ENCODE data around the gene ZDHHC13. TPM values are rescaled to one million over a fixed set of nuclear protein-coding genes. Genes with fewer than 3 reads are reported as not detected.

ZDHHC13 gene
- total and polyA plus RNA-seq, 2 of the 8 experiments (the other 6 are each of a cell fraction or from before 2014, with no cell fraction given) = 22.4 to 24.1 TPM

DNA sequence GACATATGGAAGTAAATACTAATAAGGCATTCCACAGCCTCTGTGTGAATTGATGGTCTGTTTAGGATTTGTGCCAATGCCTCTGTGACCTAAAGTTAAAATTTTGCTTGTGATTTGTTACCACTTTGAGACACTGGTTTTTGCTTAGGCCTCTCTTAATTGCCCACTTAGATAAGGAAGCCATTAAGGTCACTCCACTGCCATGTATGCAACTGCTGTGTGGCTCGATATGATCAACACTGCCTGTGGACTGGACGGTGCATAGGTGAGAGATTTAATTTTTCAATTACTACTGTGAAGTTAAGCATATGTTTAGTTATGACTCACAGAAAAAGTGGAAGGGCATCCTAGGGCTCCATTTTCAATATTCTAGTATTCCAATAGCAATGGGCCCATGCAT lies 47.9 kb downstream of the ZDHHC13 start (continued):
- TF ChIP-seq, protein P1, sequence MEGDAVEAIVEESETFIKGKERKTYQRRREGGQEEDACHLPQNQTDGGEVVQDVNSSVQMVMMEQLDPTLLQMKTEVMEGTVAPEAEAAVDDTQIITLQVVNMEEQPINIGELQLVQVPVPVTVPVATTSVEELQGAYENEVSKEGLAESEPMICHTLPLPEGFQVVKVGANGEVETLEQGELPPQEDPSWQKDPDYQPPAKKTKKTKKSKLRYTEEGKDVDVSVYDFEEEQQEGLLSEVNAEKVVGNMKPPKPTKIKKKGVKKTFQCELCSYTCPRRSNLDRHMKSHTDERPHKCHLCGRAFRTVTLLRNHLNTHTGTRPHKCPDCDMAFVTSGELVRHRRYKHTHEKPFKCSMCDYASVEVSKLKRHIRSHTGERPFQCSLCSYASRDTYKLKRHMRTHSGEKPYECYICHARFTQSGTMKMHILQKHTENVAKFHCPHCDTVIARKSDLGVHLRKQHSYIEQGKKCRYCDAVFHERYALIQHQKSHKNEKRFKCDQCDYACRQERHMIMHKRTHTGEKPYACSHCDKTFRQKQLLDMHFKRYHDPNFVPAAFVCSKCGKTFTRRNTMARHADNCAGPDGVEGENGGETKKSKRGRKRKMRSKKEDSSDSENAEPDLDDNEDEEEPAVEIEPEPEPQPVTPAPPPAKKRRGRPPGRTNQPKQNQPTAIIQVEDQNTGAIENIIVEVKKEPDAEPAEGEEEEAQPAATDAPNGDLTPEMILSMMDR (IDR thresholded peaks at IDR 0.05; ENCODE audit: control extremely low read depth in 1 of 3, insufficient read depth in 1 of 3, low read depth in 1 of 3, low read length in 3 of 3) = no peak
- TF ChIP-seq YY1 (IDR thresholded peaks at IDR 0.05; ENCODE audit: low read depth, low read length) = no peak
- no peak for TF ChIP-seq SP1 (IDR thresholded peaks at IDR 0.05; ENCODE audit: low read depth, low read length)
- TF ChIP-seq SIRT6 (IDR thresholded peaks at IDR 0.05; ENCODE audit: low read length) = no peak
- TF ChIP-seq, protein P2, sequence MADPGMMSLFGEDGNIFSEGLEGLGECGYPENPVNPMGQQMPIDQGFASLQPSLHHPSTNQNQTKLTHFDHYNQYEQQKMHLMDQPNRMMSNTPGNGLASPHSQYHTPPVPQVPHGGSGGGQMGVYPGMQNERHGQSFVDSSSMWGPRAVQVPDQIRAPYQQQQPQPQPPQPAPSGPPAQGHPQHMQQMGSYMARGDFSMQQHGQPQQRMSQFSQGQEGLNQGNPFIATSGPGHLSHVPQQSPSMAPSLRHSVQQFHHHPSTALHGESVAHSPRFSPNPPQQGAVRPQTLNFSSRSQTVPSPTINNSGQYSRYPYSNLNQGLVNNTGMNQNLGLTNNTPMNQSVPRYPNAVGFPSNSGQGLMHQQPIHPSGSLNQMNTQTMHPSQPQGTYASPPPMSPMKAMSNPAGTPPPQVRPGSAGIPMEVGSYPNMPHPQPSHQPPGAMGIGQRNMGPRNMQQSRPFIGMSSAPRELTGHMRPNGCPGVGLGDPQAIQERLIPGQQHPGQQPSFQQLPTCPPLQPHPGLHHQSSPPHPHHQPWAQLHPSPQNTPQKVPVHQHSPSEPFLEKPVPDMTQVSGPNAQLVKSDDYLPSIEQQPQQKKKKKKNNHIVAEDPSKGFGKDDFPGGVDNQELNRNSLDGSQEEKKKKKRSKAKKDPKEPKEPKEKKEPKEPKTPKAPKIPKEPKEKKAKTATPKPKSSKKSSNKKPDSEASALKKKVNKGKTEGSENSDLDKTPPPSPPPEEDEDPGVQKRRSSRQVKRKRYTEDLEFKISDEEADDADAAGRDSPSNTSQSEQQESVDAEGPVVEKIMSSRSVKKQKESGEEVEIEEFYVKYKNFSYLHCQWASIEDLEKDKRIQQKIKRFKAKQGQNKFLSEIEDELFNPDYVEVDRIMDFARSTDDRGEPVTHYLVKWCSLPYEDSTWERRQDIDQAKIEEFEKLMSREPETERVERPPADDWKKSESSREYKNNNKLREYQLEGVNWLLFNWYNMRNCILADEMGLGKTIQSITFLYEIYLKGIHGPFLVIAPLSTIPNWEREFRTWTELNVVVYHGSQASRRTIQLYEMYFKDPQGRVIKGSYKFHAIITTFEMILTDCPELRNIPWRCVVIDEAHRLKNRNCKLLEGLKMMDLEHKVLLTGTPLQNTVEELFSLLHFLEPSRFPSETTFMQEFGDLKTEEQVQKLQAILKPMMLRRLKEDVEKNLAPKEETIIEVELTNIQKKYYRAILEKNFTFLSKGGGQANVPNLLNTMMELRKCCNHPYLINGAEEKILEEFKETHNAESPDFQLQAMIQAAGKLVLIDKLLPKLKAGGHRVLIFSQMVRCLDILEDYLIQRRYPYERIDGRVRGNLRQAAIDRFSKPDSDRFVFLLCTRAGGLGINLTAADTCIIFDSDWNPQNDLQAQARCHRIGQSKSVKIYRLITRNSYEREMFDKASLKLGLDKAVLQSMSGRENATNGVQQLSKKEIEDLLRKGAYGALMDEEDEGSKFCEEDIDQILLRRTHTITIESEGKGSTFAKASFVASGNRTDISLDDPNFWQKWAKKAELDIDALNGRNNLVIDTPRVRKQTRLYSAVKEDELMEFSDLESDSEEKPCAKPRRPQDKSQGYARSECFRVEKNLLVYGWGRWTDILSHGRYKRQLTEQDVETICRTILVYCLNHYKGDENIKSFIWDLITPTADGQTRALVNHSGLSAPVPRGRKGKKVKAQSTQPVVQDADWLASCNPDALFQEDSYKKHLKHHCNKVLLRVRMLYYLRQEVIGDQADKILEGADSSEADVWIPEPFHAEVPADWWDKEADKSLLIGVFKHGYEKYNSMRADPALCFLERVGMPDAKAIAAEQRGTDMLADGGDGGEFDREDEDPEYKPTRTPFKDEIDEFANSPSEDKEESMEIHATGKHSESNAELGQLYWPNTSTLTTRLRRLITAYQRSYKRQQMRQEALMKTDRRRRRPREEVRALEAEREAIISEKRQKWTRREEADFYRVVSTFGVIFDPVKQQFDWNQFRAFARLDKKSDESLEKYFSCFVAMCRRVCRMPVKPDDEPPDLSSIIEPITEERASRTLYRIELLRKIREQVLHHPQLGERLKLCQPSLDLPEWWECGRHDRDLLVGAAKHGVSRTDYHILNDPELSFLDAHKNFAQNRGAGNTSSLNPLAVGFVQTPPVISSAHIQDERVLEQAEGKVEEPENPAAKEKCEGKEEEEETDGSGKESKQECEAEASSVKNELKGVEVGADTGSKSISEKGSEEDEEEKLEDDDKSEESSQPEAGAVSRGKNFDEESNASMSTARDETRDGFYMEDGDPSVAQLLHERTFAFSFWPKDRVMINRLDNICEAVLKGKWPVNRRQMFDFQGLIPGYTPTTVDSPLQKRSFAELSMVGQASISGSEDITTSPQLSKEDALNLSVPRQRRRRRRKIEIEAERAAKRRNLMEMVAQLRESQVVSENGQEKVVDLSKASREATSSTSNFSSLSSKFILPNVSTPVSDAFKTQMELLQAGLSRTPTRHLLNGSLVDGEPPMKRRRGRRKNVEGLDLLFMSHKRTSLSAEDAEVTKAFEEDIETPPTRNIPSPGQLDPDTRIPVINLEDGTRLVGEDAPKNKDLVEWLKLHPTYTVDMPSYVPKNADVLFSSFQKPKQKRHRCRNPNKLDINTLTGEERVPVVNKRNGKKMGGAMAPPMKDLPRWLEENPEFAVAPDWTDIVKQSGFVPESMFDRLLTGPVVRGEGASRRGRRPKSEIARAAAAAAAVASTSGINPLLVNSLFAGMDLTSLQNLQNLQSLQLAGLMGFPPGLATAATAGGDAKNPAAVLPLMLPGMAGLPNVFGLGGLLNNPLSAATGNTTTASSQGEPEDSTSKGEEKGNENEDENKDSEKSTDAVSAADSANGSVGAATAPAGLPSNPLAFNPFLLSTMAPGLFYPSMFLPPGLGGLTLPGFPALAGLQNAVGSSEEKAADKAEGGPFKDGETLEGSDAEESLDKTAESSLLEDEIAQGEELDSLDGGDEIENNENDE (IDR thresholded peaks at IDR 0.05; ENCODE audit: insufficient replicate concordance, low read length) = no peak
- TF ChIP-seq, protein P3, sequence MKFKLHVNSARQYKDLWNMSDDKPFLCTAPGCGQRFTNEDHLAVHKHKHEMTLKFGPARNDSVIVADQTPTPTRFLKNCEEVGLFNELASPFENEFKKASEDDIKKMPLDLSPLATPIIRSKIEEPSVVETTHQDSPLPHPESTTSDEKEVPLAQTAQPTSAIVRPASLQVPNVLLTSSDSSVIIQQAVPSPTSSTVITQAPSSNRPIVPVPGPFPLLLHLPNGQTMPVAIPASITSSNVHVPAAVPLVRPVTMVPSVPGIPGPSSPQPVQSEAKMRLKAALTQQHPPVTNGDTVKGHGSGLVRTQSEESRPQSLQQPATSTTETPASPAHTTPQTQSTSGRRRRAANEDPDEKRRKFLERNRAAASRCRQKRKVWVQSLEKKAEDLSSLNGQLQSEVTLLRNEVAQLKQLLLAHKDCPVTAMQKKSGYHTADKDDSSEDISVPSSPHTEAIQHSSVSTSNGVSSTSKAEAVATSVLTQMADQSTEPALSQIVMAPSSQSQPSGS (IDR thresholded peaks at IDR 0.05; ENCODE audit: low read length) = no peak
